Progenitor cell of endocrine pancreas (in vitro differentiated cells): ENCODE results near the gene NEK3. TPM values are rescaled to one million over a fixed set of nuclear protein-coding genes. Genes with fewer than 3 reads are reported as not detected.
"Not testable (repeated sequence)": the region's sequence is repeated elsewhere in the genome, so short reads cannot be mapped to it uniquely, and the experiment has no call there.

ENCODE experiments used
- DNase-seq: peaks from one replicate; pipeline ENCODE4 v3.0.0; 2021; ENCODE audit warnings: low spot score; ENCODE audit not compliant: unreplicated experiment
- H3K27ac Mint-ChIP-seq: 2 replicates; pipeline ENCODE4 v1.8.0; 2021; ENCODE audit warnings: mild to moderate bottlenecking, moderate library complexity, mixed read lengths
- H3K27me3 Mint-ChIP-seq: 2 replicates; pipeline ENCODE4 v1.8.0; 2021; ENCODE audit warnings: mixed read lengths
- H3K36me3 Mint-ChIP-seq: 2 replicates; pipeline ENCODE4 v1.8.0; 2022; ENCODE audit warnings: mixed read lengths; ENCODE audit not compliant: insufficient read depth
- H3K4me1 Mint-ChIP-seq: 2 replicates; pipeline ENCODE4 v1.8.0; 2021; ENCODE audit warnings: low read depth, mixed read lengths
- H3K4me3 Mint-ChIP-seq: 2 replicates; pipeline ENCODE4 v1.8.0; 2021; ENCODE audit warnings: low read depth, mild to moderate bottlenecking, moderate library complexity, mixed read lengths
- H3K9me3 Mint-ChIP-seq: 2 replicates; pipeline ENCODE4 v1.8.0; 2021; ENCODE audit warnings: low read depth, mixed read lengths
- total RNA-seq: library from RNA; stranded (reverse); gene quantifications from 2 replicates; pipeline ENCODE4 v1.2.1, GENCODE V29; 2021
- TF ChIP-seq, protein P1 (sequence below): fragments of 200-600 bp; sonication (generic); IDR thresholded peaks from one replicate; pipeline ENCODE4 v1.5.0; 2021; ENCODE audit warnings: antibody characterized with exemption, mild to moderate bottlenecking; ENCODE audit not compliant: unreplicated experiment

The NEK3 gene
- total RNA-seq, 1 donor from 2014 or later, result 26.3 TPM

DNA sequence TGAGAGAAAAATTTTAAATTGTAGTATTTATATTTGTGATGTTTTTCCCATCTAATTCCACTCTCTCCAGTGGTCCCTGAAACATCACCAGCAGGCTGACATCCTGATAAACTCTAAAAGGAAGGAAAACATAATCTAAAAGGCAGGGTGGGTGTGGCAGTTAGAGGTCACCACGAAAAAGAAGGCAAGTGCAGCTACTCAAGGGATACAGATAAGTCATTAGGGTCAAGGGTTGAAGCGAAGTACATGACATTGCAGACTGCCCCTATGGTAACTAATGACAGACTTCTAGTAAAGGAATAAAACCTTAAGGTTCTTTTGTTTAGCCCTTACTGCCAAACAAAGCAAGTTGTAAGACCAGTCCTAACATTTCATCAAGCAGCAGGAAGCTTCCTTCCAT is 6.0 kb upstream of the NEK3 start:
- no peaks in the 10 kb centered on the region for H3K9me3 Mint-ChIP-seq
- H3K27ac Mint-ChIP-seq, result no peak overlapping the region
- H3K4me3 Mint-ChIP-seq, result no peak overlapping the region
- no peak for DNase-seq
- H3K36me3 Mint-ChIP-seq, result peaks cover 14% of the 10 kb centered on the region
- H3K27me3 Mint-ChIP-seq, result no peaks in the 10 kb centered on the region
- H3K4me1 Mint-ChIP-seq, result peaks cover 42% of the 10 kb centered on the region
- TF ChIP-seq, protein P1, sequence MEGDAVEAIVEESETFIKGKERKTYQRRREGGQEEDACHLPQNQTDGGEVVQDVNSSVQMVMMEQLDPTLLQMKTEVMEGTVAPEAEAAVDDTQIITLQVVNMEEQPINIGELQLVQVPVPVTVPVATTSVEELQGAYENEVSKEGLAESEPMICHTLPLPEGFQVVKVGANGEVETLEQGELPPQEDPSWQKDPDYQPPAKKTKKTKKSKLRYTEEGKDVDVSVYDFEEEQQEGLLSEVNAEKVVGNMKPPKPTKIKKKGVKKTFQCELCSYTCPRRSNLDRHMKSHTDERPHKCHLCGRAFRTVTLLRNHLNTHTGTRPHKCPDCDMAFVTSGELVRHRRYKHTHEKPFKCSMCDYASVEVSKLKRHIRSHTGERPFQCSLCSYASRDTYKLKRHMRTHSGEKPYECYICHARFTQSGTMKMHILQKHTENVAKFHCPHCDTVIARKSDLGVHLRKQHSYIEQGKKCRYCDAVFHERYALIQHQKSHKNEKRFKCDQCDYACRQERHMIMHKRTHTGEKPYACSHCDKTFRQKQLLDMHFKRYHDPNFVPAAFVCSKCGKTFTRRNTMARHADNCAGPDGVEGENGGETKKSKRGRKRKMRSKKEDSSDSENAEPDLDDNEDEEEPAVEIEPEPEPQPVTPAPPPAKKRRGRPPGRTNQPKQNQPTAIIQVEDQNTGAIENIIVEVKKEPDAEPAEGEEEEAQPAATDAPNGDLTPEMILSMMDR, result no peak

DNA sequence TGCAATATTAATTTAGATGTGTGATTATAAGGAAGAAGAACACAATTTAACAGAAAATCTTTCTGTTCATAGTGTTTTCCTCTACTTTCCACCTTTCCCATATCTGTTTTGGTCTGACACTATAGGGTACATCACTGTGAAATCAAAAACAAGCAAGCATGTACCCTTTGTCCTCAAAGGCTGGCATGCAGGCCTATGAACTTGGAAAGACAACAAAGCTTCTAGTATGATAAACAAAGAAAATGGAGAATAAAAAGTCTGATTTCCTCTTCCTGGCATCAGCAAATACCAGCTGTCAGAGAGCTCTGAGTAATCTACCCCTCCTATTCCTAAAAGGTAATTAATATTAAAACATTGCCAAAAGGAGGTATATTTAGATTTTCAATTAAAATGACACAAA is 5.6 kb upstream of the NEK3 start:
- Mint-ChIP-seq H3K27ac (no peak overlapping the region), H3K36me3 (peaks cover 14% of the 10 kb centered on the region), H3K4me1 (peaks cover 44% of the 10 kb centered on the region), H3K4me3 (no peak overlapping the region), H3K27me3 (no peaks in the 10 kb centered on the region), H3K9me3 (peaks cover under 1% of the 10 kb centered on the region)
- DNase-seq, result no peak
- TF ChIP-seq, protein P1, result no peak

DNA sequence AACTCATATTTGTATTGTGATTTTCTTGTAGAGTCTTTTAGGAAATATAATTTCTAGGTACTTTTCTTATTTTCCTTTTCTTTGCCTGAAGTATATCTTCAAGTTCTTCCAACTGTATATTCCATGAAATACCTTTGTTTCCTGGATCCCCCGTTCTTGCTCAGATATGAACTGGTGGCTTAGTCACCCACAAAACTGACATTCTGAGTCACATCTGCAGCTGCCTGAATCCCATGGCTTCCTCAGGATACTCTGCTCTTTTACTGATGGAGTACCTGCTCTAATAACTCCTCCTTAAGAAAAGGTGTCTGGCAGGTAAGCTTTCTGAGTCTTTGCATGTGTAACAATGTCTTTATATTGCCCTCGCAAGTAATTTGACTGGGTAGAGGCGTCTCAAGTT is 4.5 kb upstream of the NEK3 start:
- DNase-seq, H3K27me3 Mint-ChIP-seq, H3K9me3 Mint-ChIP-seq, H3K4me3 Mint-ChIP-seq: not testable (repeated sequence)
- H3K27ac Mint-ChIP-seq, result peak overlapping the region; percentile 76
- H3K4me1 Mint-ChIP-seq, result peaks cover 49% of the 10 kb centered on the region
- peaks cover 16% of the 10 kb centered on the region for H3K36me3 Mint-ChIP-seq

DNA sequence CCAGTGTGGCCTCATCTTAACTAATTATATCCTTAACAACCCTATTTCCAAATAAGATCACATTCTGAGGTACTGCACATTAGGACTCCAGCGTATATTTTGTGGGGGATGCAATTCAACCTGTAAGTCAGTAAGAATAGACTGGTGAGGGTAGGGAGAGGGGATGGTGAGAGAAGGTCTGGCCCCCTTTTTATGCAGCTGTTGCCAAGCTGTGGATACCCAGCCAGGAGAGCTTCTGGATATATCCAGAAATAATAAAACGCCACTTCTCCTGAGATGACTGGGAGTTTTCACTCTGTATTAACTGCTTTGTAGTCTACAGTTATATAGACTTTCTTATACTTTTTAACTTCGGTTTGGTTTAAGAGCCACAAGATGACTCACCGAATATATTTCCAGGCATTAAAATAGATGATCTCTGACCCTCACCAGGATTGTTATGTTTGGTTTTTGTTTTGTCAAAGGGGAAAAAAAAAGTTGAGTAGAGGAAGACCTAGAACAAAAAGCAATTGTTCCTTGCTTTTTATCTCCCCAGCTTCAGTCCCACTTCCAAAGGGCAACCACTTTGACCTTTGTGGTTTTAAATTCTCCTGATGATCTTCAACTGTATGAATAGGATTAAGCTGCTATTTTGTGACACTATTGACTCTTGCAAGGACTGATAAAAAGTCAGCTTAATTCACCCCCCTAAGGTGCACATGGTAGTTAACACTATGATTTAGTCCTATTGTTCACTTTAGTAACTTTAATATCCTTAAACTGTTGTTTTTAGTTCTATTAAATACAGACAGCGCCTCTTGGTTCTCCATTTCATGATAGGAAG is 3.1 kb upstream of the NEK3 start:
- Mint-ChIP-seq H3K27ac (peak overlapping the region; percentile 39), H3K27me3 (no peaks in the 10 kb centered on the region), H3K4me1 (peaks cover 58% of the 10 kb centered on the region), H3K36me3 (peaks cover 14% of the 10 kb centered on the region), H3K9me3 (peaks cover 4% of the 10 kb centered on the region), H3K4me3 (no peak overlapping the region)
- no peak for DNase-seq
- TF ChIP-seq, protein P1, result no peak

DNA sequence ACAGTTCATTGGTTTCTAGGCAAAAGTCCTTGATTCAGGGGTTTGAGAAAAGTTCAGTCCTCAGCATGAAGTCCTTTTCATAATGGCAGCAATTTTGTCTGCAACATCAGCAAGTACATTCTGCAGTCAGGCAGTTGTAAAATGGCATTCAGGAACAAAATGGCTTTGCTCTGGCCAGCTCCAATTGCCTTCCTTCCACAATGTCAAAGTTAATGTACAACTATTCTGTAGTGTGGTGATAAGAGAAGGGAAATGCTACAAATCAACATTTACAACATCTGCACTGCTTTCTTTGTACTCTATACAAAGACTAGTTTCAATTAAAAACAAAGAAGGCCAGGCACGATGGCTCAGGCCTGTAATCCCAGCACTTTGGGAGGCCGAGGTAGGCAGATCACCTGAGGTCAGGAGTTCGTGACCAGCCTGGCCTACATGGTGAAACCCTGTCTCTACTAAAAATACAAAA is 1.8 kb upstream of the NEK3 start:
- H3K9me3 Mint-ChIP-seq, result peaks cover 4% of the 10 kb centered on the region
- H3K27me3 Mint-ChIP-seq, result no peaks in the 10 kb centered on the region
- peak overlapping the region; percentile 95 for H3K27ac Mint-ChIP-seq
- H3K36me3 Mint-ChIP-seq, result peaks cover 7% of the 10 kb centered on the region
- peak overlapping the region; percentile 9 for H3K4me3 Mint-ChIP-seq
- DNase-seq, result no peak
- H3K4me1 Mint-ChIP-seq, result peaks cover 71% of the 10 kb centered on the region
- TF ChIP-seq, protein P1, result no peak

DNA sequence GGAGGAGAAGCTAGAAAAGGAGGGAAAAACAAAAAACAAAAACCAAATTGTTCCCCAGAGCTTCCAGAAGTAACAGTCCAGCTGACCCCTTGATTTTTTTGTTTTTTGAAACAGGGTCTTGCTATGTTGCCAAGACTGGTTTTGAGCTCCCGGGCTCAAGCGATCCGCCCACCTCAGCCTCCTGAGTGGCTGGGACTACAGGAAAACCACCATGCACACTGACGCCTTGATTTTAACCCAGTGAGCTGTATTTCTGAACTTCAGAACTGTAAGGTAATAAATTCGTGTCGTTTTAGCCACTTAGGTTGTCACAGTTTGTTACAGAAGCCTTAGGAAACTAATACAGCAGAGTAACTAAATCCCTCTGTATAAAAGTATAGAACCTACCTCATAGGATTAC is 1.1 kb upstream of the NEK3 start:
- TF ChIP-seq, protein P1, result no peak
- Mint-ChIP-seq H3K27me3 (no peaks in the 10 kb centered on the region), H3K36me3 (peaks cover 5% of the 10 kb centered on the region), H3K4me1 (peaks cover 73% of the 10 kb centered on the region), H3K27ac (no peak overlapping the region), H3K9me3 (peaks cover 4% of the 10 kb centered on the region), H3K4me3 (no peak overlapping the region)
- DNase-seq, result no peak
